Ovary (tissue), 3 donors: ENCODE results near the gene ZMIZ1.
A peak's percentile ranks its signal among the peaks of the same experiment; 100 is the strongest.

Experiments used
- CTCF ChIP-seq, 3 donors: fragments of 450-650 bp in 2 of 3; fragments of 200-600 bp in 1 of 3; IDR thresholded peaks; one replicate each; pipeline versions ENCODE4 v1.5.1 to v1.8.0; 2016 to 2022; ENCODE audit warnings: antibody characterized with exemption in 3 of 3, mild to moderate bottlenecking in 1 of 3
- EP300 ChIP-seq: sonication (generic); formaldehyde crosslinking; IDR thresholded peaks from one replicate; pipeline ENCODE4 v1.6.1; 2017; ENCODE audit warnings: antibody characterized with exemption
- donor health status: DM: no; HTN: no; CAD: no.

DNA sequence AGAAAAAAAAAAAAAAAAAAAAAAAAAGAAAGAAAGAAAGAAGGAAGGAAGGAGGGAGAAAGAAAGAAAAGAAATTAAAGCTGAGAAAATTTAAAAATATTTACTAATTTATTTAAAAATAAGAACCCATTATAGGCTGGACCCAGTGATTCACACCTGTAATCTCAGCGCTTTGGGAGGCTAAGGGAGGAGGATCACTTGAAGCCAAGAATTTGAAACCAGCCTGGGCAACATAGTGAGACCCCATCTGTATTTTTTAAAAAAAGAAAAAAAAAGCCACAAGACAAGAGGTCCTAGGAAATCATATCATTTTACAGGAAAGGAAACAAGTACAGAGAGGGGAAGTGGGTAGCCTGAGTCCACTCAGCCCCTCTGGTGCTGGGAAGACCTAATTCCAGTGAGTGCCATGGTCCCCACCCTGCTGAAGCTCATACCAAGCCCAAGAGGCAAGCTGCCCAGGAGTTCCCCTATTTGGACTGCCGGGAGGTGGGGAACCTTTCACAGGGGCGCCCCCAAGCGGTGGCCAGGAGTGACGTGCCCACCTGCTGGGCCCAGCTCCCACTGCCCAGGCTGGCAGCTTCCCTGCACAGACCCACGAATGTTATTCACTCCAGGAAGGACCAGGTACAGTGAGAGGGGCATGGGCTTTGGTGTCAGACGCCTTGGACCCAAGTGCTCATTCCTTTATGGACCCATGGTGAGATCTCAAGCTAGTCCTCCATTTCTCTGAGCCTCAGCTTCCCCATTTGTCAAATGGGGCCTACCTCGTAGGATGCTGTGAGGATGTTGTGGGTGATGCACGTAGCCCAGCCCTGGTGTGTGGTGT, 133.6 kb downstream of the ZMIZ1 start:
- TF ChIP-seq EP300 (no peak), CTCF (IDR thresholded peaks at IDR 0.05) (peak in 2 of 3 donors; percentile 12 to 40)
